MM.1S (cell line): Measurements from ENCODE around the gene TDRD12.

Experiments used
- DNase-seq: peaks from one replicate; pipeline ENCODE4 v3.0.0-alpha.2; 2015
- H2AFZ ChIP-seq: fragments of 300-600 bp; sonication (generic); 2 replicates; pipeline ENCODE4 v1.6.0; 2016; ENCODE audit warnings: antibody characterized with exemption, low read length
- H3F3A ChIP-seq: fragments of 300-600 bp; sonication (generic); 2 replicates; pipeline ENCODE4 v1.6.1; 2016; ENCODE audit warnings: mild to moderate bottlenecking, antibody characterized with exemption, low read length, moderate library complexity, mixed read lengths; ENCODE audit not compliant: insufficient read depth
- H3K27ac ChIP-seq: fragments of 300-600 bp; sonication (generic); 2 replicates; pipeline ENCODE4 v1.5.1; 2016; ENCODE audit warnings: mild to moderate bottlenecking, low read length
- H3K27me3 ChIP-seq: fragments of 300-600 bp; sonication (generic); replicated peaks from 2 replicates; pipeline ENCODE4 v1.6.0; 2016; ENCODE audit warnings: low read length; ENCODE audit not compliant: insufficient read depth
- H3K36me3 ChIP-seq: fragments of 300-600 bp; sonication (generic); replicated peaks from 2 replicates; pipeline ENCODE4 v1.6.1; 2016; ENCODE audit warnings: mild to moderate bottlenecking, low read length, mixed read lengths; ENCODE audit not compliant: insufficient read depth
- H3K4me1 ChIP-seq: fragments of 300-600 bp; sonication (generic); 2 replicates; pipeline ENCODE4 v1.6.1; 2016; ENCODE audit warnings: low read length, mixed read lengths
- H3K4me2 ChIP-seq: fragments of 300-600 bp; sonication (generic); 2 replicates; pipeline ENCODE4 v1.6.0; 2016; ENCODE audit warnings: low read depth, low read length
- H3K4me3 ChIP-seq: fragments of 300-600 bp; sonication (generic); 2 replicates; pipeline ENCODE4 v1.5.1; 2016; ENCODE audit warnings: low read length, mixed read lengths
- H3K79me2 ChIP-seq: fragments of 300-600 bp; sonication (generic); 2 replicates; pipeline ENCODE4 v1.6.1; 2016; ENCODE audit warnings: mixed run types, low read length, mixed read lengths
- H3K9ac ChIP-seq: fragments of 300-600 bp; sonication (generic); 2 replicates; pipeline ENCODE4 v1.6.1; 2016; ENCODE audit warnings: low read length, mixed read lengths
- H3K9me2 ChIP-seq: fragments of 300-600 bp; sonication (generic); replicated peaks from 2 replicates; pipeline ENCODE4 v1.6.1; 2016; ENCODE audit warnings: mild to moderate bottlenecking, low read length, mixed read lengths; ENCODE audit not compliant: insufficient read depth
- H3K9me3 ChIP-seq: fragments of 300-600 bp; sonication (generic); replicated peaks from 2 replicates; pipeline ENCODE4 v1.6.1; 2016; ENCODE audit warnings: mild to moderate bottlenecking, low read length, mixed read lengths; ENCODE audit not compliant: insufficient read depth
- H4K20me1 ChIP-seq: fragments of 300-600 bp; sonication (generic); 2 replicates; pipeline ENCODE4 v1.6.1; 2016; ENCODE audit warnings: mild to moderate bottlenecking, low read length, moderate library complexity, mixed read lengths; ENCODE audit not compliant: insufficient read depth
- EZH2 ChIP-seq: fragments of 300-600 bp; sonication (generic); optimal IDR thresholded peaks from 2 replicates; pipeline ENCODE3; 2017; ENCODE audit warnings: low read depth, mild to moderate bottlenecking, antibody characterized with exemption, low read length, mixed read lengths
- EZH2phosphoT487 ChIP-seq: fragments of 300-600 bp; sonication (generic); IDR thresholded peaks from 2 replicates; pipeline ENCODE4 v1.6.1; 2018; ENCODE audit warnings: antibody characterized with exemption, low read length
- TF ChIP-seq, protein P1 (sequence below): fragments of 300-600 bp; sonication (generic); IDR thresholded peaks from 2 replicates; pipeline ENCODE4 v1.5.1; 2016; ENCODE audit warnings: antibody characterized with exemption, low read length, mixed read lengths

Gene TDRD12

DNA sequence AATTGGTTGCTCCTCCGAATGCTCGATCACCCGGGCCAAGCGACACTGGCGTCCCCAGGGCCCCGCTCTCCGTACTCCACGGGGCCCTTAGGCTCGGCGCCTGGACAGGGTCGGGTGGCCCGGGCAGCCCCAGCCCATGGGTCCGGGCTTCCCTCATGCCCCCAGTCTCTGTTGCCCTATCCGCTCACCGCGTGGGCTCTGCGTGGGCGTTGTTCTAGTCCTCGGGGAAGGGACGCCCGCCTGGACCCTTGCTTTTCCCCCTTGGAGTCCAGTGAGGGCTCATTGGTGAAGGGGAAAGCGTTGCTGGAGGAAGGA lies 1.3 kb downstream of the TDRD12 start:
- Histone ChIP-seq H3K36me3 (no peaks in the 10 kb centered on the region), H3K9ac (no peak overlapping the region), H3K4me2 (no peak overlapping the region), H3K79me2 (no peaks in the 10 kb centered on the region), H3K27ac (no peak overlapping the region), H4K20me1 (no peaks in the 10 kb centered on the region), H3F3A (0 out of 2 replicates have a peak, but pooled peaks cover 2% of the 10 kb centered on the region), H3K9me2 (no peaks in the 10 kb centered on the region), H3K4me3 (no peak overlapping the region), H3K9me3 (no peaks in the 10 kb centered on the region), H3K4me1 (no peaks in the 10 kb centered on the region), H2AFZ (no peak overlapping the region), H3K27me3 (no peaks in the 10 kb centered on the region)
- TF ChIP-seq, protein P1, sequence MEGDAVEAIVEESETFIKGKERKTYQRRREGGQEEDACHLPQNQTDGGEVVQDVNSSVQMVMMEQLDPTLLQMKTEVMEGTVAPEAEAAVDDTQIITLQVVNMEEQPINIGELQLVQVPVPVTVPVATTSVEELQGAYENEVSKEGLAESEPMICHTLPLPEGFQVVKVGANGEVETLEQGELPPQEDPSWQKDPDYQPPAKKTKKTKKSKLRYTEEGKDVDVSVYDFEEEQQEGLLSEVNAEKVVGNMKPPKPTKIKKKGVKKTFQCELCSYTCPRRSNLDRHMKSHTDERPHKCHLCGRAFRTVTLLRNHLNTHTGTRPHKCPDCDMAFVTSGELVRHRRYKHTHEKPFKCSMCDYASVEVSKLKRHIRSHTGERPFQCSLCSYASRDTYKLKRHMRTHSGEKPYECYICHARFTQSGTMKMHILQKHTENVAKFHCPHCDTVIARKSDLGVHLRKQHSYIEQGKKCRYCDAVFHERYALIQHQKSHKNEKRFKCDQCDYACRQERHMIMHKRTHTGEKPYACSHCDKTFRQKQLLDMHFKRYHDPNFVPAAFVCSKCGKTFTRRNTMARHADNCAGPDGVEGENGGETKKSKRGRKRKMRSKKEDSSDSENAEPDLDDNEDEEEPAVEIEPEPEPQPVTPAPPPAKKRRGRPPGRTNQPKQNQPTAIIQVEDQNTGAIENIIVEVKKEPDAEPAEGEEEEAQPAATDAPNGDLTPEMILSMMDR, result no peak
- TF ChIP-seq EZH2phosphoT487 (no peak), EZH2 (no peak)
- DNase-seq, result no peak

DNA sequence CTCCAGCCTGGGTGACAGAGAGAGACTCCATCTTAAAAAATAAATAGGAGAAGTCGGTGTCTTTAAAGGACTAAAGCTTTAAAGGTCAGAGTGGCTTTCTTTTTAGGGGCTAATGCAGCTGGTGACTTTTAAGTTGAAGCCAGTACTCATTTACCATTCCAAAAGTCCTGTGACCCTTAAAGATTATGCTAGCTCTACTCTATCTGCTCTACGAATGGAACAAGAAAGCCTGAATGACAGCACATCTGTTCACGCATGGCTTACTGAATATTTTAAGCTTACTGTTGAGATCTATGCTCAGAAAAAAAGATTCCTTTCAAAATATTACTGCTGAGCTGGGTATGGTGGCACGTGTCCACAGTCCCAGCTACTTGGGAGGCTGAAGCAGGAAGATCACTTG lies 16.4 kb downstream of the TDRD12 start:
- H3K4me1 ChIP-seq, result no peaks in the 10 kb centered on the region
- H3K9me2 ChIP-seq, result no peaks in the 10 kb centered on the region
- no peaks in the 10 kb centered on the region for H3K9me3 ChIP-seq
- no peak overlapping the region for H3K4me2 ChIP-seq
- no peak overlapping the region for H3K27ac ChIP-seq
- H3K79me2 ChIP-seq, result no peaks in the 10 kb centered on the region
- TF ChIP-seq EZH2phosphoT487 (no peak), EZH2 (no peak)
- TF ChIP-seq, protein P1, result no peak
- no peak overlapping the region for H3K9ac ChIP-seq
- no peaks in the 10 kb centered on the region for H3K27me3 ChIP-seq
- H3K4me3 ChIP-seq, result no peak overlapping the region
- no peak overlapping the region for H2AFZ ChIP-seq
- no peaks in the 10 kb centered on the region for H3F3A ChIP-seq
- no peak for DNase-seq
- no peaks in the 10 kb centered on the region for H3K36me3 ChIP-seq
- H4K20me1 ChIP-seq, result no peaks in the 10 kb centered on the region

DNA sequence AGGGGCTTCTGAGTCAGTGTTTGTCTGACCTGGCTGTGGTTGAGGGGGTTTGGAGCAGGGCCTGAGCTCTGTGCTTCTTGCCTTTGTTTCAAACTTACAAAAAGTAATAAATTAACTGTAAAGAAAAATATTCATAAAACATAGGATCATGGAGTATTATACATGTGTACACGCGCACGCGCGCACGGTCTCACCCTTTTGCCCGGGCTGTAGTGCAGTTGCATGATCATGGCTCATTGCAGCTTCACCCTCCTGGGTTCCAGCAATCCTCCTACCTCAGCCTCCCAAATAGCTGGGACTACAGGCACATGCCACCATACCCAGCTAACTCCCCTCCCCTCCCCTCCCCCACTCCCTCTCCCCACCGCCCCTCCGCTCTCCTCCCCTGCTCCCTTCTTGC lies 23.5 kb downstream of the TDRD12 start:
- TF ChIP-seq EZH2, result no peak
- TF ChIP-seq, protein P1, result no peak
- no peak for TF ChIP-seq EZH2phosphoT487
- Histone ChIP-seq H3K4me2 (no peak overlapping the region), H3K27ac (no peak overlapping the region), H3F3A (no peaks in the 10 kb centered on the region), H3K9me2 (no peaks in the 10 kb centered on the region), H3K4me3 (no peak overlapping the region), H3K36me3 (no peaks in the 10 kb centered on the region), H3K79me2 (no peaks in the 10 kb centered on the region), H2AFZ (no peak overlapping the region), H4K20me1 (no peaks in the 10 kb centered on the region), H3K9me3 (no peaks in the 10 kb centered on the region), H3K4me1 (no peaks in the 10 kb centered on the region), H3K27me3 (no peaks in the 10 kb centered on the region; the same call in 1 of the 2 replicates), H3K9ac (no peak overlapping the region)
- DNase-seq, result no peak

DNA sequence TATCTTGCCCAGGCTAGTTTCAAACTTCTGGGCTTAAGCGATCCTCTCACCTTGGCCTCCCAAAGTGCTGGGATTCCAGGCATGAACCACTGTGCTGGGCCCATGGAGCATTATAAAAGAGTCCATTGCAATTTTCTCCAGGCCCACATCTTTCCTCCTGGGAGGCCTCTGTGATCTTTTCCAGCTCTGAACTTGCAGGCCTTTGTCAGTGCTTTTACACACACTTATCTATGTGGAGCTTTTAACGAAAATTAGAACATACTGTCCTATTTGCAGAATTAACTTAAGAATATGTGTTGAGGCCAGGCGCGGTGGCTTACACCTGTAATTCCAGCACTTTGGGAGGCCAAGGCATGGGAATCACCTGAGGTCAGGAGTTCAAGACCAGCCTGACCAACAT lies 23.9 kb downstream of the TDRD12 start:
- Histone ChIP-seq H3K9ac (no peak overlapping the region), H3K4me2 (no peak overlapping the region), H3K4me3 (no peak overlapping the region), H3F3A (no peaks in the 10 kb centered on the region), H3K9me2 (no peaks in the 10 kb centered on the region), H3K9me3 (no peaks in the 10 kb centered on the region), H3K4me1 (no peaks in the 10 kb centered on the region), H3K27me3 (no peaks in the 10 kb centered on the region; the same call in 1 of the 2 replicates), H2AFZ (no peak overlapping the region), H3K36me3 (no peaks in the 10 kb centered on the region), H3K27ac (no peak overlapping the region), H4K20me1 (no peaks in the 10 kb centered on the region), H3K79me2 (no peaks in the 10 kb centered on the region)
- DNase-seq, result no peak
- TF ChIP-seq EZH2phosphoT487, result no peak
- TF ChIP-seq, protein P1, result no peak
- TF ChIP-seq EZH2, result no peak
